ENCODE data around the gene KIAA1191.
A peak's percentile ranks its signal among the peaks of the same experiment; 100 is the strongest.
"Not testable (repeated sequence)": the region's sequence is repeated elsewhere in the genome, so short reads cannot be mapped to it uniquely, and the experiment has no call there.

The KIAA1191 gene, protein sequence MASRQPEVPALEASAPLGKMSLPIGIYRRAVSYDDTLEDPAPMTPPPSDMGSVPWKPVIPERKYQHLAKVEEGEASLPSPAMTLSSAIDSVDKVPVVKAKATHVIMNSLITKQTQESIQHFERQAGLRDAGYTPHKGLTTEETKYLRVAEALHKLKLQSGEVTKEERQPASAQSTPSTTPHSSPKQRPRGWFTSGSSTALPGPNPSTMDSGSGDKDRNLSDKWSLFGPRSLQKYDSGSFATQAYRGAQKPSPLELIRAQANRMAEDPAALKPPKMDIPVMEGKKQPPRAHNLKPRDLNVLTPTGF

DNA sequence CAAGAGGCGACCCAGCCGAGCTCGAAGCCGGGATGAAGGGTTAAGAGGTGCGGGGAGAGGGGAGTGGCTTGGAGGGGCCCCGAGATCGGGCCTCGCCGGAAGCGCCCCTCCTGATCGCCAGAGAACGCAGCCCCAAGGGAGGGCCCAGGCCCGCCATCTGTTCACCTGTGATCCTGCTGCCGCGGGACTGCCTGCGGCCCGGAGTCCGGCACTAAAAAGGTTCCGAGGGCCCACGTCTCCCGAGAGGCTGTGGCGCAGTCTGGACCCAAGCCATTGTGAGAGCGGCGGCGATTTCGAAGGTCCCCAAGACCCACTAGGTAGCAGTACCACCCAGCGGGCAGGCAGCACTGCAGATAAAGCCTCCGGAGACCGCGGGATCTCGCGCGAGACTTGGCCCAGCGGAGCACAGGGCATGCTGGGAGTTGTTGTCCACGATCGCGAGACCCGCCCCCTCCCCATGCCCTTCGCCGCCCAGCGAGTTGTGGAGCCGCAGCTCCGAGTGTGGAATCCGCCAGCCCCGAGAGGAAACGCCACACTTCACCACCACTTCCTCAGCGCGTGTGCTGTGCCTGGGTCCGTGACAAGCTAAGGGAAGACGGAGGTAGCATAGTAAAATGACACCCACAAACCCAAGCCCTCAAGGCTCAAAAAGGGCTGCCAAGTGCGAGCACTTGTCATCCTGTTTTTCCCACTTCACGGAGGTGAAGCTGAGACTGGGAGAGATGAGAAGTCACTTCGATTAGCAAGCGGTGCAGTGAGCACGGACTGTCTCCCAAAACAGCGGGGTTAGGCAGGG, at the start of gene KIAA1191:
Gene KIAA1191, minus strand, starts transcription at position 328 of the 796 bp plus-strand sequence. CDS start 2,256 bp downstream, outside the sequence.
- DNase-seq = peak; percentile 84

DNA sequence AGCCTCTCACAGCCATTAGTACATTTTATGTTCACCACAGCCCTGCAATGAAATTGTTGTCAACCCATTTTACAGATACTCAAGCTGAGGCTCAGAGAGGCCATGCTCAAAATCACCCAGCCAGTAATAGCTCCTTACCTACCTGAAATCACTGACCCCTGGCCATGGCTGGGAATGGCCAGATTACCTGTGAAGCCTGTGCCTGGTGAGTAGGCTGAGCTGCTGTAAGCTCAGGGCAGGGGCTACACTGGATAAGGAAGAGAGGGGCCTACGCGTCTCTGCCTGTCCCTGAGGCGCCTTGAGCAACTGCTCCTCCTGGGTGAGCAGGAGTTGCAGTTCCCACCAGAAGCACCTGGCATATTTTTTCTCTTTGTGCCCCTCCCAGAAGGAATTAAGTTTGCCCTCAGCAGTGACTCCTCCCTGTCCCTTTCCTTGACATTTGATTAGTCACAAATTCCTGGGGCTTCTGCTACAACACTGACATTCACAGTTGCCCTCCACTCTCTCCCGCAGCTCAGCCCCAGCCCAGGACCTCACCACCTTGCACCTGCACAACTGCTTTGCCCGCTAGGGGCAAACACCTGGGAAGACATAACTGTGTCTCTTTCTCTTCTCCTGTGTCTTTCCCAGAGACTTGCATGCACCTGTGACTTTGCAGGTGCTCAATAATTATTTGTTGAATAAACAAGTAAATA, 49.1 kb upstream of the KIAA1191 start:
- no peak for DNase-seq

DNA sequence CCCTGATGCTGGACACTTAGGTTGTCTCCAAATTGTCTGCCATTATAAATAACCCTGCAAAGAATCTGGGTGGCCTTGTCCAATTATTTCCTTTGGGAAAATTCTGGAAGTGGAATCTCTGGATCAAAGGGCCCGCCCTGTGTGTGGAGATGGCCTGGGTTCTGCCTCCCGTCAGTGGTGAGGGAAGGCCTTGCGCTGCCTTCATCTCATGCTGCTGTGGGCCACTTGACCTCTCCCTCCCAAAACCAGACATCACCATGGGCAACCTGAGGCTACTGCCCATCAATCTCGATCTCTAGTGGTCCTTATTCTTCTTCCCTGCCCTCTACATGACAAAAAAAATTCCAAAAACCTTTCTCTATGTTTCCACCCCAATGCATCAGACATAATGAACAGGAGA, 48.2 kb upstream of the KIAA1191 start:
- no peak for DNase-seq

DNA sequence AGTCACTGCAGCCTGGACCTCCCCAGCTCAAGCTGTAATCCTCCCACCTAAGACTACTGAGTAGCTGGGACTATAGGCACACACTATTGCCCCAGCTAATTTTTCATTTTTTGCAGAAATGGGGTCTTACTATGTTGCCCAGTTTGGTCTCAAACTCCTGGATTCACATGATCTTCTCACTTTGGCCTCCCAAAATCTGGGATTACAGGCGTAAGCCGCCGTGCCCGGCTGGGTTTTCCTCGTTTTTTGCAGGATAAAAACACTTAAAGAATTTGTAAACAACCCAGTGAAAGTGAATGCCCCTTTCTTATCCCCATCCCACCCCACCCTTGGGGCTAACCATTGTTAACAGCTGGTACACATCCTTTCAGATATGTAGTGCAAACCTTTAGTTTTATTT, 47.0 kb upstream of the KIAA1191 start:
- no peak for DNase-seq

DNA sequence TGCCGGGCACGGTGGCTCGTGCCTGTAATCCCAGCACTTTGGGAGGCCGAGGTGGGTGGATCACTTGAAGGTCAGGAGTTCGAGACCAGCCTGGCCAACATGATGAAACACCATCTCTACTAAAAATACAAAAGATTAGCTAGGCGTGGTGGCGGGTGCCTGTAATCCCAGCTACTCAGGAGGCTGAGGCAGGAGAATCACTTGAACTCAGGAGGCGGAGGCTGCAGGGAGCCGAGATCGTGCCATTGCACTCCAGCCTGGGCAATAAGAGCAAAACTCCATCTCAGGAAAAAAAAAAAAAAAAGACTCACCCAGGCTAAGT, 46.6 kb upstream of the KIAA1191 start:
- not testable (repeated sequence) for DNase-seq

DNA sequence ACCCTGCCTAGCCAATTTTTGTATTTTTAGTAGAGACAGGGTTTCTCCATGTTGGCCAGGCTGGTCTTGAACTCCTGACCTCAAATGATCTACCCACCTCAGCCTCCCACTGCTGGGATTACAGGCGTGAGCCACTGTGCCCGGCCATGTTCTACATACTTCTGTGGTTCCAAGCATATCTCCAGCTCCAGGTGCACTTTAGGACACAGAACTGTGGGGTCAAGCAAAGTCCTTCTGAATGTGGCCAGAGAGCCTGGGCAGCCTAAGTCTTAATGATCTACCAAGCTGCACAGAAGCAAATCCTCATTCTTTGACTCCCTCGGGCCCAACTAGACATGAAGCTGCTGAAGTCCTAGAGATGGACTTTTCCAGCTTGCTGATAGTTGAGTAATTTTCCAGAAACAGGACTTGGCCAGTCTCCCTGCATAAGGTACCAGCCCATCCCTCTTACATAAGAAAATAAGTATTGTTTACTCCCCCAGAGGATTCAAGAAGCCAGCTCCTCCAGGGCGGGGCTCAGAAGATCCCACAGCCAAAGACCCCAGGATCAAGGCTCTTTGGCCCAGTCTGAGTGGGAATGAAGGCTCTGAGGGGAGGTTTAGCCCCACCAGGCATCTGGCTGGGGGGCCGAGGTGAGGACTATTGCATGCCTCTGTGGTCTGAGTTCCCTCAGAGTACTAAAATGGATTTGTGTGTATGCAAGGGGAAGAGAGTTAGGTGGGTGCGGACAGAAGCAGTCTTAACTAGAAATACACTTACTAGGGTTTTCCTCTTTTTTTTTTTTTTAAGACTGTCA, 46.1 kb upstream of the KIAA1191 start:
- no peak for DNase-seq

DNA sequence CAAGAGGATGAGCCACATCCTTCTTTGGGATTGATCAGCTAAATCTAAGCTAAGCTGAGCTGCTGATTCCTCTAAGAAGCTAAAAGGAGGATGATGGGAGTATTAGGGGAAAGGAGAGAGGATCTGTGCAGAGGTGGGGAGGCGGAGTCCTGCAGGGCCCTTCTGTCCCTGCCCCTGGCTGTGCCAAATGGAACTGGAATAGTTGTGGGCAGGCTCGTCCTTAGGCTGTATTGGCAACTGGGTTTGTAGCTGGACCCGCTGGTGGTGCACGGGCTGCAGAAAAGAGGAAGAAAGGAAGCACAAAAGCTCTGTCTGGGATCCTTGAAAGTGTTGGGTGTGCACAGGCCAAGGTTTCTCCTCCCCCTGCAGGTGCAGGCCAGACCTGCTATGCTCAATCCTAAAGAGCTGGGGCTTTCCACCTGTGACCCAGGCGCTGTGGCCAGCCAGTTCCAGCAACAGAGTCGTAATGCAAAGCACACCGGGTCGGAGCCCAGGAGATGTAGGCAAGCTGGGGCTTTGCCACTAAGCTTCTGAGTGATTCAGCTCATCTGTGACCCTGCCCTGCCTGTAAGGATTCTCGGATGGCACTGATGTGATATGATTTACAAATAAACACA, 45.0 kb upstream of the KIAA1191 start:
- no peak for DNase-seq

DNA sequence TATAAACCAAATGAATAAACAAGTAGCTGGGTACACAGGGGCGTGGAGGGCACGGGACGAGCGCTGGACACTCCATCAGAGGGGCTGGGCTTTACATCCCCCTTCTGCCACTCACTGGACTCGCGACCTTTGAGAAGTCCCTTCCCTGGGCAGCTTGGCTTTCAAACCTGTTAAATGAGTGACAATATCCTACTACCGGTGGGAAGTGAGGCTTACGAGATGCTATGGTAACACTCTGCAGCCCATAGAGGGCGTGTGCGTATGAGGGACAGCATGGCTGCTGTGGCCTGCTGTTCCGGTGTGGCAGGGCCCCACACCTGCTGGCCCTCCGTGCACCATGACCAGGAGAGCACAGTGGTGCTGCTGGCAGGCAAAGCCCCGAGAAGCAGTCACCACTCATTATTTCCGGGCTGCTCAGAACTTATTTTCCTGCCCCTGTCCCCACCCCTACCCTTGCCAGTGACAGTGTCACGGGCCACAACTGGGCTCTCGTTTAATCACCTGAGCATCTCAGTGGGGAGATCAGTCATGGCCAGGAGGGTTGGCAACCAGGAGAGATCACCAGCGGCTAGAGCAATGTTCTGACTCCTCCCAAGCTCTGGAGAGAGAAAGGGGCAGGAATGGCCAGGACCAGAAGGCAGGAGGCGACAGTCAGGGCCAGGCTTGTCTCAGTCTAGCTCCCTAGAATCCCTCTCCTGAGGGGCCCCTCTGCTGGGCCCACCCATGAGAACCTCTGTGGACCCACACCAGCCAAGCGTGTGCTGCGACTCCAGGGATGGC, 44.3 kb upstream of the KIAA1191 start:
- DNase-seq = no peak

DNA sequence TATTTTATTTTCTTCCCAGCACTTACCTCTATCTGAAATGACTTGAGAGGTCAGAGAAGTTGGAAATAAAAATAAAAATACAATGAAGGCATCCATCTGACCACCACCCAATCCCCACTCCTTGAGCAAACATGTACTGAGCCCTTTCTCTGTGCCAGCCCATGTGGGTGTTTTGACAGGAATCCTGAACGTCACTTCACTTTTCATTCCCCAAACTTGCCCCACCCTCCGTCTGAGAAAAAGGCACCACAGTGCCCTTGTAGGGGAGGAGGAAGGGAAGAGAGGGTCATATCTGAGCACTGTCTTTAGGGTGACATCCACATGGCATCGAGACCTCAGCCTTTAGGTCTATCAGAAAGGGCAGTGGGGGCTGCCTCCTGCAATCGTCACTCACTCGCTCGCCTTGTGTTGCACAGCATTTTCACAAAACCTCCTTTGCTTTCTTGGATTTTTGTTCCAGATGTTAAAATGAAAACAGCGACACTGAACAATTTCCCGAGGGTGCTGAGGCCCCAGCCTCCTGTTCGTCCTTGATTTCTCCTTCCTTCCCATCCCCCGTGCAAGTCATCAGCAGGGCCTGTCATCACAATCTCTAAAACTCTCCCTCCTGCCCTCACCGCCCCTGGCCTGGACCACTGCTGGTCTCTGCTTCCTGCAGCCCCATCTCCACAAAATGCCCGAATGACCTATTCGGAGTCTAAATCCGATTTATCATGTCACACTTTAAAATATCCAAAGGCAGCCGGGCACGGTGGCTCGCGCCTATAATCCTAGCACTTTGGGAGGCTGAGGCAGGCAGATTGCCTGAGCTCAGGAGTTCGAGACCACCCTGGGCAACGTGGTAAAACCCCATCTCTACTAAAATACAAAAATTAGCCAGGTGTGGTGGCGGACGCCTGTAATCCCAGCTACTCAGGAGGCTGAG, 40.0 kb upstream of the KIAA1191 start:
- DNase-seq = no peak

DNA sequence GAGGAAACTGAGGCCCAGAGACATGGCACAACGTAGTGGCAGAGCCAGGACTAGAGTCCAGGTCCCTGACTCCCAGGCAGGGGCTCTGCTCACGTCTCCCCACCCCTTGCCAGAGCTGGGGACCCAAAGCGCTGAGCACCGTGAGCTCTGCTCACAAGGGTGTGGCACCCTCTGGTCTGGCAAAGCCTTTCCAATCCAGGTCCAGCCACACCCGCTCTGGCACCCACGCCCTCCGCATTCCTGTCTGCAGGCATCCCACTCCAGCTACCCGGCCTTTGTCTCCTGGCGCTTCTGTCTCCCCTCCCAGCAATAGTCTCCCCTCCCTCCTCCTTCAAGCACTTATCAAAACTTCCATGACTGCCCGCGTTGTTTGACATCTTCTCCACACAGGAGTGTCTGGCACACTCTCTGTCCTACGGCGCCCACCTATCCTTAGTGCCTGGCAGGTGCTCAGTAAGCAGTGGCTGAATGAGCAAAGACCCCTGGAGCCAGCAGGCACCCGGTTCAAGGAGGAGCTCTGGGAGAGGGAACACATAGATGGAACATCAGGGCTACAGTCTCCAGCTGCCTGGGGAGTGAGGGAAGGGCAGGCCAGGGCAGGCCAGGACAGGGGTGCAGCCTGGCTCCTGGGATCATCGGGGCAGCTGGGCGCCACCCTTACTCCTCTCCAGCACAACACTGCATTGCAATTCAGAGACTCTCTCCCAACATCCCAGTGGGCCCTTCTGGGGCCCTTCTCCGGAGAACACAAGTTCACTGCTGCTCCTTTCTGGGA, 39.0 kb upstream of the KIAA1191 start:
- no peak for DNase-seq

DNA sequence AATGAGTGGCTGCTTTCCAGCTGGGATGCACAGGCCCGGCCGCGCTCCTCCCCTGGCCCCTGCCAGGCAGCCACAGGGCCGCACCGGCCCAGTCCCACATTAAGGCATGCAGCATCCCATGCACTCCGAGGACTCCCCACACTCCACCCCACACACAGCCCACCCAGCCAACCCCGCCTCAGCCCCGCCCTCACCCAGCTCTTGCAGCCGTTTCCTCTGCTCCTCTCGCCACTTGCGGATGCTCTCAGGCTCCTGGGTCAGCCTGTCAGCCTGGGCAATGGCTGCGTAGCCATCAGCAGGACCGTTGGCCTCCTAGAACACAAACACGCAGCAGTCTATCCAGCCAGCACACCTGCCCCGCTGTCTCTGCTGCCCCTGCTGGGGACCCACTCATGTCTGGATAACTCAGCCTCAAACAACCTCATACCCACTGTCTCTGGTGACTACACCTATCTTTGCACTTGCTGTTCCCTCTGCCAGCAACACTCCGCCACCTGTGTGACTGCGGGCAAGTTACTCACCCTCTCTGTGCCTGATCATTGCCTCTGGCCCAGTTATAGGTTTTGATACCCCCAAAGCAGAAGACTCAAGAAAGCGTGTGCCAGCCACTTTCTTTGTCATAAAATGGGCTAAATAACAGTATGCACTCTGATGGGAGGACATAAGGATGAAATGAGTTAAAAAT, 36.3 kb upstream of the KIAA1191 start:
- no peak for DNase-seq

DNA sequence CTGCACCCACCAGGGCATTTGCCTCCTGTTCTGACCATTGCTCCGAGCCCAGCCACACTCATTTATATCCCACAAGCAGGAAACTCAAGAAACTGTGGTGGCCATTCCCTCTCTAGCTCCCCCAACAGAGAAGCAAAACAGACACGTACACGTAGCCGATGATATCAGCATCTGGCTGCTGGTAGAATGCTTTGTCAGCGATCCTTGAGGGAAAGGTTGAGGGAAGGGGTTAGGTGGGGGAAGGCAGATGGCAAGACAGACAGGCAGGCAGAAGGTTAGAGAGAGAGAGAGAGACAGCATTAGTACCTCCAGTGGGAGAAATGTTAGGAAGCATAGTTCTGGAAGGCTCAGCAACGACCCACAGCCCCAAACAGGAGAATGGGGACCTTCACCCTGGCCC, 34.8 kb upstream of the KIAA1191 start:
- DNase-seq = peak; percentile 22

DNA sequence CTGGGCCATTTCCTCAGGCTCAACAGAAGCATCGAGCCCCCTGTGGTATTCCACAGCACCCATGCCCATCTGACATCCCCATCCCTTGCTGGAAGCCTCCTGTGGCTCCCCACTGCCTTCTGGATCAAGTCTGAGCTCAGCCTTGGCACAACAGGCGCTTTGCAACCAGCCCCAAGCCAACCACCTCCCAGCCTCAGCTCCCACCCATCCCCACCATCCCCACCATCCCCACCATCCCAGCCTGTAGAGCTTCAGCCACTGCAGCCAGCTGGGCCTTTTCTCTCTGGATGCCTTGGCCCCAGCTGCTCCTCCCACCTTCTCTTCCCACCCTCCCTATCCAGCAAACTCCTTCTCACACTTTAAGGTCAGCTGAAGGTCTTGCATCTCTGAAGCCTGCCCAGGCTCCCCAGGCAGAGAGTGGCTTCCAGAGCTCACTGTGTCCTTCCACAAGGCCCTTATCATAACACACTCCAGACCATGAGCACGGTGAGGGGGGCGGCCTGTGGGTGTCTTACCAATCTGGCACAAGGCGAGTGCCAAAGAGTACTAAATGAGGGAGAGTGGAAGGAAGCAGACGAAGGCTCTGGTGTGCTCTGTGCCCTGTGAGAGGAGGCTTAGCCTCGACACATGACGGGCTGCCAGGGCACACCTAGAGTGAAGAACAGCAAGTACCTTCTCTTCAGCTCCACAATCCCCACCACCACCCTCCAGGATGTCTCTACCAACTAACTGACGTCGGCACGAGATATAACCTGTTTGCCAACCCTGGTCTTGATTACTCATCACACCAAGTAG, 33.5 kb upstream of the KIAA1191 start:
- DNase-seq = no peak

DNA sequence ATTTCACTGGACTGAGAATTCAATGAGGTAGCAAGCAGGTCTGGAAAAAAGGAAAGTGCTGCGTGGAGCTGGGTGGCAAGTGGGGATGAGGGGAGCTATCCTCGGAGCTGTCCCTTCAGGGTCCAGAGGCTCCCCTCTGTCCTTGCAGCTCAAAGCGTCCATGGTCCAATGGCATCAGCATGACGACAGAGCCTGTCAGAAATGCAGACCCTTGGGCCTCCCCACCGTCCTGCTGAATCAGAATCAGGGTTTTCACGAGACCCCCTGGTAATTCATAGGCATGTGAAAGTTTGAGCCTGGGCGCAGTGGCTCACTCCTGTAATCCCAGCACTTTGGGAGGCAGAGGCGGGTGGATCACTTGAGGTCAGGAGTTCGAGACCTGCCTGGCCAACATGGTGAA, 32.5 kb upstream of the KIAA1191 start:
- DNase-seq = no peak

DNA sequence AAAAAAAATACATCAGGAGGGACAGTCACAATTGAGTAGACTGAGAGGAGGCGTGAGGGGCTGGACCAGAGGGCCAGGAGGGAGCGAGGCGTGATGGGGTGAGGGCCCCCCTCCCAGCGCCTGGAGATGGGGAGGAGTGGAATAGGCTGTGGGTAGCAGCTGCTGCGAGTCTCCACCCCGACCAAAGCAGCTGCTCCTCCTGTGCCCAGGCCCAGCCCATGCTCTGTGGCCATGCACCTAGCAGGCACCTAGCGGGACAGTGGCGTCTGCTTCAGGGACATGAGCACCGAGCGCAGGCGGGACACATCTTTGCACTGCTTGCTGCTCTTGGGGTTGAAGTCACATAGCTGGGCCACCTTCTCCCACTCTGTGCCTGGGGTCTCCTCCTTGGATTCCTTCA, 31.0 kb upstream of the KIAA1191 start:
- no peak for DNase-seq

DNA sequence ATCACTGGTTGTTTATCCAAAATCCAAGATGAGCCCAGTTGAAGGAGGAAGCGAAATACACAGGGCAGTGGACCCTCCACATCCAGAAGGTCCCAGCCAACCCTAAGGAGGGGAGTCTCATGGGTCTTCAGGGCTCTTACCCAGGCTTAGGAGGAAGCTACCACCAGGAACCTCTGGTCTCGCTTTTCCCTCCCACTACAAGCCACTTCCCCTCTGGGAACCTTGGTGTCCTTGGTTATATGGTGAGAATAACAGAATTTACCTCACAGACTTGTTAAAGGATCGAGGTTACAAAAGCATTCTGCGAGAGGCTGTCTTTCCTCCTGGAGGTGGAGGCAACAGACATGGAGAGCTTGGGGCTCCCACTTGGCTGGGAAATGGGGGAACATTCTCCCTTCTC, 30.4 kb upstream of the KIAA1191 start:
- DNase-seq = no peak

DNA sequence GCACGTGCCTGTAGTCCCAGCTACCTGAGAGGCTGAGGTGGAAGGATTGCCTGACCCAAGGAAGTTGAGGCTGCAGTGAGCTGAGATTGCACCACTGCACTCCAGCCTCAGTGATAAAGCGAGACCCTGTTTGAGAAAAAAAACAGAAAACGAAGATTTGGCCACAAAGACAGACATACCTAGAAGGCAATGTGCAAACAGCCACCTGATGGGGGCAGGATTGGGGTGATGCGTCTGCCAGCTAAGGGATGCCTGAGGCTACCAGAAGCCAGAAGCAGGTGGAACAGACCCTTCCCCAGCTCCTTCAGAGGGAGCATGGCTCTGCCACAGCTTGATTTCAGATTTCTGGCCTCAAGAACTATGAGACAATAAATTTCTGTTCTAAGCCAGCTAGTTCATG, 29.9 kb upstream of the KIAA1191 start:
- no peak for DNase-seq
